ENCODE results near the gene PPP1R15B.
"Not testable (repeated sequence)": the region's sequence is repeated elsewhere in the genome, so short reads cannot be mapped to it uniquely, and the experiment has no call there.

The PPP1R15B gene

DNA sequence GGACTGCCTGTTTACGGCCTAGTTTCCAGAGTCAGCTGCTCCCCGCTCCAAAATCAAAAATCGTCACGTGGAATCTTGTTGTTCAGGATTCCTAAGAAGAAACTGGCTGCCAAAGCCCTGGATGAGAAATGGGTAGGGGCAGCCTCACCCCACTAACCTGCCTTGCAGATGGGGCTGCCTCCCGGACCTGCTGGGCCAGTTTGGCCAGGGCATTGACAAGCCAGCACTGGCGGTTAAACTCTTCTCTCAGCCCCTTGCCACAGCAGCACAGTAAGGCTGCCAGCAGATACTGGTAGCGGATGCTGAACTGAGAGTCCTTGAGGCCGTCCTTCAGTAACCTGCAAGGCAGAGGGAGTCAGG lies 31.6 kb upstream of the PPP1R15B start:
- no peak for DNase-seq

DNA sequence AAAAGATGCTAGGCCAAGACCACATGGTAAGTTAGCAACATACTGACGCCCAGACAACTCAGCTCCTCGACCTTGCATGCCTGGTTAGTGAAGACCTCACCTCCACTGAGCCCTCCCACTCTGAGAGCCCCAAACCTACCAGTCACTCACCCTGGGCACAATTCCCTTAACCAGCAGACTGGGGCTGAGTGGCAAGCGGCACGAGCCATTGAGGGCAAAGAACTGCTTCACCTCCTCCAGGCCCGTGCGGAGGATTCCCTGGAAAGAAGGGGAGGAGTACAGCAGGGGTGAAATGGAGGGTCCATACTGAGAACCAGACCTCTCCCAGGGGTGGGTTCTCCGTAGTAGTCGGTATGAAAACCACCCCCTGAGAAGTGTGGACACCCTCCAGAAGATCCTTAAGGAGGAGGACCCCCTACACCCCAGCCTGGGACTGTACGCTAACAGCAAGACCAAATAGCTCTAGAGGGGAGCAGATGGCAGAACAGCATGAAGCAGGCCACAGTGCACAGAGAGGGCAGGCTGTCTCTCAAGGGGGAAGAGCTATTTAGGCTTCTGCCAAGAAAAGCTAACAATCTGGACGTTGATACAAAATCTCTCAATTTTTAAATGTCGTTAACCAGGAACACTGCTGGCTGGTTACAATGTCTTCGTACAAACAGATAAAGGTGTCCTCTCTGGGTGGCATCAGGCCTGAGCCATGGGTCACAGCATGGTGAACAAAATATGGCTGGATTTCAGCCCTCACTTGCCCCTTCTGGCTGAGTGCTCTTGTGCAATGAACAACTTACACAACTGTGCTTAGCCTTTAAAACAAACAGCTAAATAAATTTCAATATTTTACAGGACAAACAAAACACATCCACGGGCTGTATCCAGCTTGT lies 31.0 kb upstream of the PPP1R15B start:
- no peak for DNase-seq

GRCh38 chr1:204441558-204441957 lies 29.9 kb upstream of the PPP1R15B start:
- no peak for DNase-seq

GRCh38 chr1:204439621-204440375 lies 28.2 kb upstream of the PPP1R15B start:
- no peak for DNase-seq

DNA sequence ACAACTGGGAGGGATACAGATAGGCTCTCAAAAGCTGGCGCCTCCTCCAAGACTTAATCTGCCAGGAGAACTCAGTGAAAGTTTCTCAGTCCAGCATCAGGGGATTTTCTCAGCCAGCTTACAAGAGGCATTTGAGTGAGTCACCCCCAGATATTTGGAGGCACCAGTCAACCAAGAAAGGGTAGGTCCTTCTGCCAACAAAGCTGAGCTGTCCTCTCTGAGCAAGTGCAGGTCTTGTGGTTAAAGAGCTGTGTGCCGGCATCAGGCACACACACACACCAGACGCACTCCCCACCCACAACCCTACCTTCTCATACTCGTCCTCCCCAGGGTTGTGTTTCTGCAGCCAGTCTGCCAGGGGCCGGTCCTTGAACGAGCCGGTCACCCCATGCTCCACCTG lies 27.0 kb upstream of the PPP1R15B start:
- DNase-seq = no peak

DNA sequence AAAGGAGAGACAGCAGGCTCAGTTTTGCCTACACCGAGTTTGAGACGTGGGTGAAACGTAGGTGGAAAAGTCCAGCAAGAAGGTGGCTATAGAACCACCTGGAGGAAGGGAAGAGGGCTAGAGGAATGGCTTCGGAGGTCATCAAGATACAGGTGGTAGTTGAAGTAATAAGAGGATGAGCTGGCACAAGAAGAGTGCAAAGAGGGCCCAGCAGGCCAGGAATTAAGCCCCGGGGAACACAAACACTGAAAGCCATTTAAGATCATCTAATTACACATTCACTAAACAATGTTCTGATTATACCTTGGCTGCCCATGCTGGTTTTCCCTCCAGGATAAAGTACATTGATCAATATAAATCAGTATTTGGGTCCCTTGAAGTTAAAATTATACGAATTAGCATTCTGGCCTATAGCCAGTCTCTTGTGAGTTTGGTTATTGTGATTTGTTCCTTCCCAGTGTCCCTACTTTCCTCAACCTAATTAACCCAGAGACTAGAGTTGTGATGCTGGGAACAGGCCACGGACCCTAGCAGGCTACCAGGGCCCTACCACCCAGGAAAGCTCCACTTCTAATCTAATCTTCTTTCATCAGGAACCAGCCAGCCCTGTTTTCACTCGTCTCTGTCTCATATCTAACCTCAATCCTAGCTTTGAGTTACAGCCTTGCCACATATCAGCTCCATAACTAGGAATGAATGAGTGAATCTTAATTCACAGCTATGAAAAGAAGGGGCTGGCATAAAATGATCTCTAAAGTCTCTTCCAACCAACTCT lies 26.4 kb upstream of the PPP1R15B start:
- peak in 2 of 3 experiments; percentile 54 to 77 for DNase-seq

- DNase-seq = no peak
These were observed 24.3 kb upstream of the PPP1R15B start for GRCh38 chr1:204435872-204436271.

DNA sequence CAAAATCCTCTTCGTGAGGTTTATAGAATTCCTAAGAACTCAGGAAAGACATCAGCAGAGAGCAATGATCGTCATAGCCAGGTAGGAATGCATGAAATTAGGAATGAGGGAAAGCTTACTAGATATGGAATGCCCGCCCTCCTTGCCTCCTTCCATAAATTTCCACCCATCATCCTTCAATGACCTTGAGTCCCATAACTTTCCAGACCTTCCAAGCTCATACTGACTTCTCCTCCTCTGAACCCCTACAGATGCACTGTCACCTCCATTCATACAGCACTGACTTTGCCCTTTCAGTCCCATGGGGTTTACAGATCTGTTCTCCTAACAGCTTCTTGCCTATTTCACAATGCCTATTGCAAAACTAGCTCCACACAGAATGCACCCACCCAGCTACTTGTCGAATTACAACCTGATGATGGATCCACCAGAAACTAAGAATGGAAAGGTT lies 23.8 kb upstream of the PPP1R15B start:
- no peak for DNase-seq

- no peak for DNase-seq
These were observed 22.6 kb upstream of the PPP1R15B start for GRCh38 chr1:204434116-204434755.

DNA sequence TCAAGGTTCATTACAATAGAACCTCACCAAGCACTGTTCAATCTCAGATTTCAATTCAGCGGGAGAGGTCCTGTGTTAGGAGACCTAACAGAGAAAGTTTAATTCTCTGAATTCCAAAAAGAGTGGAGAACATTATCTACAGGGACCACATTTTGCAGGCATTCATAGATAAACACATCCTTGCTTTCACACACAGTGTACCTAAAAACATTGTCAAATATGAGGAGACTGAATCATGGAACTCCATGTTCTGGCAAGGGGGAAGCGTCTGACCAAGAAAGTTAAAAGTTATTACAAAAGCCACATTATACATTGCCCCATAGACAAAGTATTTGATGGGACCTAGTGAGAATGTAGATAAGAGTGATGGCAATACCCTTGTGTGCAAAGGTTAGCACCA lies 21.1 kb upstream of the PPP1R15B start:
- no peak for DNase-seq

- peak; percentile 66 to 87 (median 83) for DNase-seq
These were observed 19.9 kb upstream of the PPP1R15B start for GRCh38 chr1:204431310-204432184.

GRCh38 chr1:204429746-204430145 lies 18.1 kb upstream of the PPP1R15B start:
- DNase-seq = no peak

DNA sequence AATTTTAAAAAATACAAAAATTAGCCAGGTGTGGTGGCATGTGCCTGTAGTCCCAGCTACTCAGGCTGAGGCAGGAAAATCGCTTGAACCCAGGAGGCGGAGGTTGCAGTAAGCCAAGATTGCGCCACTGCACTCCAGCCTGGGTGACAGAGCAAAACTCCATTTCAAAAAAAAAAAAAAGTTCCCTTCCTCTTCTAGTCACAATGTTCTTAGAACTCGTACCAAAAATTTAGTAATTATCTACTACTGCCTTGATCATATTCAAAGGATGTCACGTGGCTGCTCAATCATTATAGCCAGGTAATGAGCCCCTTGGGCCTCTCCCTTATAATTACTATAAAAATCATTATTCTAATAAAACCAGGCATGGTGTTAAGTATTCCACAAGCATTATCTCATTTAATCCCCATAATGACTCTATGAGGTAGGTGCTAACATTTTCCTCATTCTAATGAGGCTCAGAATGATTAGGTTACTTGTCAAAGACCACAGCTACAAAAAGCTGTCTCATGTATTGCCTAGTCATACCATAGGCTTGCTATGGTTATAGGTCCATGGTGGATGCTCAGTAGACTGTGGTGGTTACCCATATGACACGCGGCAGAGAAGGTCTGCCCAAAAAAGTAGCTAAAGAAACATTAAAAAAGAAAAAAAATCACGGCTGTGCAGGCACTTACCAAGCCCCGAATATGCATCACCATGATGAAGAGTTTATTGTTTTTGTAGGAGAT lies 15.5 kb upstream of the PPP1R15B start:
- no peak for DNase-seq

DNA sequence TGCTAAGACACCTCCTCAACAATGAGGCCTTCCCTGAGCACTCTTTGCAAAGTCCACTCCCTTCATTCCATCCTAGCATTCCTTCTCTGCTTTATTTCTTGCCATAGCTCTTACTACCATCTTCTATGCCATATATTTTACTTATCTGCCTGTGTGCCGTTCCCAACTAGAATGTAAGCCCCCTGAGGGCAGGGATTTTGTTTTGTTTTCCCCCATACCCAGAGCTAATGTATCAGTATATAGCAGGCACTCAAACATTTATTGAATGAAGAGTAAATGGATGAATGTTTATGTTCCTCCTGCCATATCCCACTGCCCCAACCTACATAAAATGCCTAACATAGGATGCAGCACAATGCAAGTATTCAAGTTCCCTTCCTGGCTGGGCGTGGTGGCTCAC lies 14.9 kb upstream of the PPP1R15B start:
- DNase-seq = no peak

- DNase-seq = no peak
These were observed 14.4 kb upstream of the PPP1R15B start for GRCh38 chr1:204426035-204426436.

GRCh38 chr1:204424621-204425020 lies 13.0 kb upstream of the PPP1R15B start:
- DNase-seq = no peak

- DNase-seq = not testable (repeated sequence)
These were observed 10.6 kb upstream of the PPP1R15B start for GRCh38 chr1:204422061-204422705.

DNA sequence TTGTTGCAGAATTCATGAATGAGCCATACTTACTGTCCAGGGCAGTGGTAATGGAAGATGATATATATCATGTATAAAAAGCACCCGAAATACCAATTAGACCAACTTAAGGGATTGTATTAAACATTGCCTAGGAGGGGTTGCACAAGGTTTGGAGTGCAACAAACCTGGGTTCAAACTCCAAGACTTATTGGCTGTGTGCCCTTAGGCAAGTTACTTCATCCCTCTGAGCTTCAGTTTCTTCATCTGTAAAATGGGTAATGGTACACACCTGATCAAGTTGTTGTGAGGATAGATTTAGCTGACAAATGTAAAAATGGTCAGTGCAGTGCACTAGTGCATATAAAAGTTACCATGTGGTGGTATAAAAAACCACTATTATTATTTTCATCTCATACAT lies 9.8 kb upstream of the PPP1R15B start:
- DNase-seq = no peak

- peak in 1 of 3 experiments; percentile 94 for DNase-seq
These were observed 8.7 kb upstream of the PPP1R15B start for GRCh38 chr1:204420039-204421004.

Data from NCI-H1417 (cell line).